GM10248 (cell line): ENCODE measurements around the gene RASSF8.

Experiments used
- CTCF ChIA-PET: fragments of 300-600 bp; sonication (Branson Sonifier 250); formaldehyde crosslinking; extraction: SDS; loops from one replicate; lab custom pipeline; 2021; ENCODE audit warnings: antibody characterized with exemption; lab: Yijun Ruan, JAX
- POLR2A ChIA-PET: fragments of 350-650 bp; sonication (Branson Sonifier 250); formaldehyde crosslinking; extraction: SDS; loops from one replicate; lab custom pipeline; 2020; ENCODE audit warnings: antibody characterized with exemption; lab: Yijun Ruan, JAX
- DNase-seq: peaks from one replicate; pipeline ENCODE4 v3.0.0; 2012; ENCODE audit errors: extremely low spot score
- CTCF ChIP-seq: IDR thresholded peaks from 2 replicates; pipeline ENCODE4 v1.5.1; 2012; ENCODE audit warnings: mild to moderate bottlenecking, low read depth; ENCODE audit errors: extremely low read depth, missing control alignments, control extremely low read depth

Gene RASSF8

GRCh38 chr12:26001530-26001929, 43.0 kb downstream of the RASSF8 start:
- CTCF ChIA-PET = no interaction called here
- POLR2A ChIA-PET = no interaction called here
- no peak for DNase-seq
- TF ChIP-seq CTCF = no peak

- TF ChIP-seq CTCF = no peak
- ChIA-PET CTCF (no interaction called here), POLR2A (no interaction called here)
- no peak for DNase-seq
Measured at GRCh38 chr12:26003065-26003464, 44.6 kb downstream of the RASSF8 start.

GRCh38 chr12:26007566-26007965, 49.1 kb downstream of the RASSF8 start:
- no peak for DNase-seq
- POLR2A ChIA-PET = no interaction called here
- no peak for TF ChIP-seq CTCF
- CTCF ChIA-PET = no interaction called here

GRCh38 chr12:26009593-26009992, 51.1 kb downstream of the RASSF8 start:
- ChIA-PET CTCF (no interaction called here), POLR2A (no interaction called here)
- no peak for TF ChIP-seq CTCF
- DNase-seq = no peak

- DNase-seq = no peak
- POLR2A ChIA-PET = interaction anchor here (0.5 kb wide), 1 partner anchor 13 kb away, joined by 3 read pairs; no protein-coding TSS in a partner anchor
- TF ChIP-seq CTCF = no peak
- CTCF ChIA-PET = no interaction called here
Measured at GRCh38 chr12:26010293-26010821, 51.9 kb downstream of the RASSF8 start.

GRCh38 chr12:26011099-26011498, 52.6 kb downstream of the RASSF8 start:
- no peak for TF ChIP-seq CTCF
- no peak for DNase-seq
- POLR2A ChIA-PET = no interaction called here
- CTCF ChIA-PET = interaction anchor here (1.2 to 2.4 kb wide), 2 partner anchors 36 to 575 kb away, joined by 3 to 9 read pairs; no protein-coding TSS in a partner anchor
